A549 treated with RU486 at 1 μM for 4 hours (cell line): ENCODE data around the gene FGR. TPM values are rescaled to one million over a fixed set of nuclear protein-coding genes. Genes with fewer than 3 reads are reported as not detected.

Experiments used
- total RNA-seq: library from RNA; stranded (reverse); fragments of 200-300 nt; extraction: Qiagen RNA extraction; gene quantifications from 5 replicates; pipeline ENCODE4 v1.2.3, GENCODE V29; 2022; ENCODE audit warnings: low read depth

Gene FGR
- 0.06 to 0.09 TPM in 2 of 5 replicates, not detected in the others for total RNA-seq

DNA sequence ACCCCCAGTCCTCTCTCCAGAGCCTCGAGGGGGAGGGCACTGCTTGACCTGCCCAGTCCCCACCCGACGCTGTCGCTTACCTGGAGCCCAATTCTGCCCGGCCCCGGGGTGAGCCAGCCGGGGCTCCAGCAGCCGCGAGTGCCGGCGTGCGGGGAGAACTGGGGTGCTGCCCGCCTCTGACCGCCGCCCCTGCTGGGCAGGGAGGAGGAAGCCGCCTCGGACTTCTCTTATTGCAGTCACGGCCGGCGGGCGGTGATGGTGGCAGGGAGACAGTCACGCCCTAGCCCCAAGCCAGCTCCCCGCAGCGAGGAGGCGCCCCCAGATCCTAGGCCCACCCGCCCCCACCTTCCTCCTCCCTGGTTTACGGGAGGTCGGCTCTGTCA, at the start of gene FGR:
FGR (minus strand) TSS at position 201 of the 383 bp plus-strand sequence. CDS start 11,269 bp downstream, outside the sequence.

DNA sequence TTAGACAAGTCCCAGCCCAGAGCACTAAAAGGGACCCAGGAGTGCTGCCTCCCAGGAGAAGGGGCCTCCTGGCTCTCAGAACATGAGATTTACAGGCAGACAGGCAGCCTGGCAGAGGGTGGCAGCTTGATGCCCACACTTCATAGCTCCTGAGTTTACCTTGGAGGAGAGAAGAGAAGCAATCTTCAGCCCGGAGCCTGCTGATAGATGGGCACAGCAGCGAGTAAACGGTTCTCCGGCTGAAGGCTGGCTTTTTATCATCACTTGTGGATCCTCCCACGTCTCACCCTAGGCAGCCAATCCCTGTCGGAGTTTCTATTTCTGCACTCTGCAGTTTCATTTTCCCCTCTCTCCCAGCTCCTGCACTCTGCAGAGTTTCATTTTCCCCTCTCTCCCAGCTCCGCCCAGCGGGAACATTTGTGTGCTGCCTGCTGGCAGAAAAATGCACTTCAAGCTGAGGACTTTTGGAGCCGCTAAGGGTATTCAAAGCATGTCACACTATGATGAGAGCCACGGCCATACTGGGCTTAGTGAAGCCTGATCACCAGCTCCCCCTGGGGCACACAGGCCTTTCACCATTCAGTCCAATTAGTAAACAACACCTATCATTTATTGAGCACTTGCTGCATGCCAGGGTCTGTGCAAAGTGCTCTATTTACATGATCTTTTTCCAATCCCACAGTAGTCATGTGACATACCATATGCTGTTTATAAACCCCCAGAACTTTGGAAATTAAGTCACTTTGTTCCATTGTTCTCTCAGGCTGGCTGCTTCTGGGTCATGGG, 37.2 kb upstream of the FGR start, which contains the start of gene IFI6:
IFI6 (minus strand) TSS at position 229 of the 786 bp plus-strand sequence. CDS start 2,878 bp downstream, outside the sequence.

DNA sequence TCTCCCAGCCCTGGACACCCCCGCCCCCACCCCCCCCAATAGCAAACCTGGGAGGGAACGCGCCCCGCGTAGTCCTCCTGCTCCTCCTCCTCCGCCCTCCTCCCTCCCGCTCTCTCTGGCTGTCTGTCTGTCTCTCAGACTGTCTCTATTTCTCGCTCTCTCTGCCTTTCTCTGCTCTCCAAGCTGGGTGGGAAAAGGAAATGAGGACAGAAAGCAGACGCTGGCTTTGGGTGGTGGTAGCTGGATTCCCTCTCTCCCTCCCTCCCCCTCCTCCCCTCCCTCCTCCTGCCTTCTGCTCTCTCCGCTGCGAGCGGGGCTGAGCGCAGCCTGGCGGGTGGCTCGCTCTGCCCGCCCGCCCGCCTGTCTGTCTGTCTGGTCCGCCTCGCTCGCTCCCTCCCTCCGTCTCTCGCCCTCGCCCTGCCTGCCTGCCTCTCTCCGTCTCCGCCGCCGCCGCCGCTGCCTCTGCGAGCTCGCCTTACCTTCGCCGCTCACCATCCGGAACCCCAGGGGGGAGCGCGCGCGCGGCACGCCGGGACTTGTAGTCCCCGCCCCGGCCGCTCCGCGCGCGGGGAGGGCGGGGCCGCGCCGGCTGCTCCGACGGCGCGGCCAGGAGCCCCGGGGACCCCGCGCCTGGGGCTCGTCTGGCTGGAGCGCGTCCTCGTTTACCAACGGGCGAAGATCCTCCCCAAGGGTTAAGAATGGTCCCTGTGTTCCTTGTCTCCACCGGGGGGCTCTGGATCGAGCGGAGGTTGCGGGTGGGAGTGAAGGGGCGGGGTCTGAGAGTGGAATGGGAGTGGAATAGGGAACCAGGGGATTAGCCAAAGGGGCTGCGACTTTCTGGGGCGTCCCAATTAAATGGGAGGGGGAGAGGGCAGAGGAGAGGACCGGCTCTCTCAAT, 31.1 kb downstream of the FGR start, which contains the start of gene AHDC1:
AHDC1 (minus strand) TSS at position 464 of the 898 bp plus-strand sequence. CDS start 52,029 bp downstream, outside the sequence.

Other genes with a start within 250 kb of the FGR start
- gene GPR3, start 242.6 kb downstream of the FGR start, total RNA-seq, result 1.5 to 2.7 TPM (median 2.3 TPM) in 5 replicates
- gene WASF2, start 145.0 kb downstream of the FGR start, total RNA-seq, result 39.2 to 51.6 TPM (median 50.2 TPM) in 5 replicates
- gene AHDC1, start 31.0 kb downstream of the FGR start, total RNA-seq, result 11.2 to 20.0 TPM (median 19.3 TPM) in 5 replicates
- gene IFI6, start 37.0 kb upstream of the FGR start, total RNA-seq, result 10.4 to 16.5 TPM (median 14.8 TPM) in 5 replicates
- 4.4 to 5.7 TPM (median 4.9 TPM) in 5 replicates for gene FAM76A, start 90.8 kb upstream of the FGR start, total RNA-seq
- gene STX12, start 138.0 kb upstream of the FGR start, total RNA-seq, result 8.4 to 9.5 TPM (median 8.6 TPM) in 5 replicates
- 36.4 to 41.1 TPM (median 37.6 TPM) in 5 replicates for gene PPP1R8, start 195.6 kb upstream of the FGR start, total RNA-seq
- 0.60 to 1.2 TPM (median 0.67 TPM) in 5 replicates for gene THEMIS2, start 237.4 kb upstream of the FGR start, total RNA-seq